Fibroblast of skin of abdomen (primary cell): ENCODE results near the gene FAM118A. TPM values are rescaled to one million over a fixed set of nuclear protein-coding genes. Genes with fewer than 3 reads are reported as not detected.
"Not testable (repeated sequence)": the region's sequence is repeated elsewhere in the genome, so short reads cannot be mapped to it uniquely, and the experiment has no call there.

Source experiments
- DNase-seq: peaks from one replicate; pipeline ENCODE4 v3.0.0-alpha.2; 2013
- polyA plus RNA-seq, 2 experiments: library from polyadenylated mRNA; unstranded; fragments of 120-200 nt; gene quantifications; one replicate each; pipeline ENCODE4 v1.2.1, GENCODE V29; 2013; ENCODE audit not compliant: insufficient read length in 2 of 2

FAM118A gene
- 18.9 TPM for polyA plus RNA-seq (2013, experiment 1 of 2; ENCODE audit: insufficient read length)
- polyA plus RNA-seq (2013, experiment 2 of 2; ENCODE audit: insufficient read length), result 22.0 TPM

GRCh38 chr22:45309422-45310227 lies at the start of gene FAM118A:
TSS of gene FAM118A (plus strand) at chr22:45309934. CDS start at chr22:45322380, 12,446 bp downstream.
- DNase-seq, result peak; percentile 92

GRCh38 chr22:45260395-45260759 lies 49.4 kb upstream of the FAM118A start:
- not testable (repeated sequence) for DNase-seq

DNA sequence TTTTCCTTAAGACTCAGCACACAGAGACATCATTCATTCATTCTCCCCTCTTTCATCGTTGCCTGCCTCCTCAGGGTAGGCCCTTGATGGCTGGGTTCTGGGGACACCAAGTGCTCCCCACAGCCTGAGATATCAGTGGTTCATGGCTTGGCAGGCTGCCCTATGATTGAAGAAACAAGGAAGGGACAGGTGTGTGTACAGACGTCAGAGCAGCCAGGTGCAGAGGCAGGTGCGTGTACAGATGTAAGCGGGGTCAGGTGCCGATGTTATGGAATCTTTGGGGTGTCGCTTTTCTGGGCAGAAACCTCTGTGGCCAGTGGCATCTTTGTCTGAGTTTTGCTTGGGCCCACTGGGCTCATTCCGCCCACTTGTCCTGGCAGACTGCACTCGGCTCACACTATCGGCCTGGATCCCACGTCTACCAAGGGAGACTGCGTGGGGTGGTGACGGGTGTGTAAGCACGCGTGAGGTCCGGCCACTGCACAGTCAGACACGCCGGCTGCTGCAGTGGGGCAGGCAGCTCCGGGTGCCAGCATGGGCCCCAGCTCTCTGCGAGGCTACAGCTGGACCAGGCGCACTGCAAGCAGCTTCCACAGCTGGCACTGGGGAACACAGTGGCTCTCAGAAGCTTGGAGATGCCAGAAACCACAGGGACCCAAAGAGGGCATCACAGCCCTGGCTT lies 48.2 kb upstream of the FAM118A start:
- DNase-seq, result no peak

DNA sequence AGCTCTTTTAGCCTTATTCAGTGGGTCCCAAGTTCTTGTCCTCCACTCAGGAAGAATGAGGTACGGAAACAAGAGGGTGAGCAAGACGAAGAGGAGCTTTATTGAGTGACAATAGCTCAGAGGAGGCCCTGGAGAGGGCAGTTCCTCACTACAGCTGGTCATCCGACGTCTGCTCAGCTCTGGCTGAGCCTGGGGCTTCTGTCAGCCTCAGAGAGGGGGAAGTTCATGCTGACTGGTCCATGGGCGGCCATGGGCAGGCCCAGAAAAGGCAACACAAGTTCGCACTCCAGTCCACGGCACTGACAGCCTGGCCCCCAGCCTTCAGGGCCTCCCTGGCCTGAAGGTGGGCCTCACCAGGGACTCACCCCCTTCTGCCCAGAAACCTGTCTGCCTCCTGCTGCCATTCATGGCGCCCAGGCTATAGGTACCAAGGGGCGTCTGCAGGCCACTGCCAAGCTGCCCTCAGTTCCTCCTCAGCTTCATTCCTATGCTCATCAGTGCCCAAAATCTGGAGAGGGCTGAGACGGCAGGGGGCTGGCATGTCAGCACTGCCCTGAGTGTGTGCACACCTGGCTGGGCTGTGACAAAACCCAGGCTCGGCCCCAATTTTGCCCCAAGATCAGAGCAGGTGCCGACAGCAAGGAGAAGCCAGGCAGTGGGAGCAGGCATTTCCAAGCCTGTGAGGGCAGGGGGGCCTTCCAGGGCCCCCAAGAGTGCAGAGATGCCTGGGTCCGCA lies 47.4 kb upstream of the FAM118A start:
- DNase-seq, result no peak

GRCh38 chr22:45262931-45263462 lies 46.7 kb upstream of the FAM118A start:
- no peak for DNase-seq

- peak; percentile 59 for DNase-seq
Measured at GRCh38 chr22:45263463-45264269, 46.1 kb upstream of the FAM118A start.

- no peak for DNase-seq
Measured at GRCh38 chr22:45265535-45265934, 44.2 kb upstream of the FAM118A start.

DNA sequence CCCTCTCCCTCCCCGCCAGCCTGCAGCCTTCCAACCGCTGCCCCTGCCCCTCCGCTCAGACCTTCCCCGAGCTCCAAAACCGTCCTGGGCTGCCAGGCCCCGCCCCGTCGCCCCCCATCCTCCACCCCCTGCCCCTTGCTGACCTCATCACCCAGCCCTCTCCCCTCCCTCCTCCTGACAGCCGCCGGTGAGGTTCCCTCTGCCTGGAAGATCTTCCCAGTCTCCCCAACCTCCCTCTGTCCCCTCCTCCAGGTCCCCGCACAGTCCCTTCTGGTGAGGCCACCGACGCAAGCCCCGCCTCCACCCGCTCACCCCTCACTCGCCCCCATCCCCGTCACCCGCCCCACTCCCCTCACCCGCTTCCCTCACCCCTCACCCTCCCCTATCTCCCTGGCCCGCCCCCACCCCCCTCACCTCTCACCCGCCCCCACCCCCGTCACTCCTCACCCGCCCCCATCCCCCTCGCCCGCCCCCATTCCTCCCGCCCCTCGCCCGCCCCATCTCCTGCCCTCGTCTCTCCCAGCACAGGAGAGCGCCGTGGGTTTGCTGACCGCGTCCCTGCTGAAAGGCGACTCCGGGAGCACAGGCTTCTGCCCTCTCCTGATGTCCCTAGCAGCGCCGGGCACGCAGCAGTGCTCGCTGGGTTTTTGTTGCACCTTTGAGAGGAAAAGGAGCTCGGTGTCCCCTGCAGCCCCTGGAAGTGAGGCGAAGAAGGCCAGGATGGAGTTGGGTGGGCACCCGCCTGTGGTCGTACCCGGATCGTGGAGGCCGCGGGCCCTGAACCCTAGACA lies 41.4 kb upstream of the FAM118A start:
- no peak for DNase-seq

- peak; percentile 73 for DNase-seq
Measured at GRCh38 chr22:45268958-45269844, 40.5 kb upstream of the FAM118A start.

- no peak for DNase-seq
Measured at GRCh38 chr22:45270095-45271020, 39.4 kb upstream of the FAM118A start.

- no peak for DNase-seq
Measured at GRCh38 chr22:45271667-45272201, 38.0 kb upstream of the FAM118A start.

- DNase-seq, result no peak
Measured at GRCh38 chr22:45272498-45272897, 37.2 kb upstream of the FAM118A start.

GRCh38 chr22:45273452-45274075 lies 36.2 kb upstream of the FAM118A start:
- no peak for DNase-seq

DNA sequence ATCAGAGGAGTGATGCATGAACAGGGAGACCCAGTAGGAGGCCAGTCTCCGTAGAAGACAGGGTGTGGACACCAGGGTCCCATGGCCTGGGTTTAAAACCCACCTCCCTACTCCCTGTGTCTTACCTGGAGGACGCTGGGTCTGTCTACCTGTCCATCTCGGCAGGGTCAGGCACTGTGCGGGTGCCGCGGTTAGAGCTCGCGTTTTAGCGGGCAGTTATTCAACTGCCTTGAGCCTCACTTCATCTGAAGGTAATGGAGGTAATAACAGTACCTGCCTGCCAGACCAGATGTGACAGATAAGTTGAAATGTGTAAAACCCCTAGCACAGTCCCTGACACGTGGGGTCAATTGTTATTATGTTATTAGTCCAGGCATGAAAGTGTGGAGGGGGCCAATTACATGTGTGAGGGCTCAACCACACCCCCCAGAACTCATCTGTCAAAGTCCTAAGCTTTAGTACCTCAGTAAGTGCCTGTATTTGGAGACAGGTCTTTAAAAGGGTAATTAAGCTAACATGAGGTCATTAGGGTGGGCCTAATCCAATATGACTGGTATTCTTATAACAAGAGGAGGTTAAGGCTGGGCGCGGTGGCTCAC lies 33.1 kb upstream of the FAM118A start:
- DNase-seq, result no peak

GRCh38 chr22:45277720-45278119 lies 32.0 kb upstream of the FAM118A start:
- DNase-seq, result not testable (repeated sequence)

DNA sequence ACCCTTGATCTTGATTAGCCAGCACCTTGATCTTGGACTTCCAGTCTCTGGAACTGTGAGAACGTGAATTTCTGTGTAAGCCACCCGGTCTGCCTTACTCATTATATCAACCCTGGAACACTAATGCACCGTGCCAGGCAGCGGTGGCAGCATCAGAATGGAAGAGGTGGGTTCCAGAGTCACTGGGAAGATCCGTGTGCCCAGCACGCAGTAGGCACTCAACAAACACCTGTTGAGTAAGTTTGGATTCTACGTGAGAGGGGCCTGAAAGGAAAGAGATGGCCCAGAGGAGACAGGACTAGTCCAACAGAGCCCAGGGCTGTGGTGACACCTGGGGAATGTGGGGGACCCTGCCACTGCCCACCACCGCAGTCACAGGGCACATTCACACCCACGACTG lies 31.6 kb upstream of the FAM118A start:
- no peak for DNase-seq

- no peak for DNase-seq
Measured at GRCh38 chr22:45280587-45280980, 29.1 kb upstream of the FAM118A start.

DNA sequence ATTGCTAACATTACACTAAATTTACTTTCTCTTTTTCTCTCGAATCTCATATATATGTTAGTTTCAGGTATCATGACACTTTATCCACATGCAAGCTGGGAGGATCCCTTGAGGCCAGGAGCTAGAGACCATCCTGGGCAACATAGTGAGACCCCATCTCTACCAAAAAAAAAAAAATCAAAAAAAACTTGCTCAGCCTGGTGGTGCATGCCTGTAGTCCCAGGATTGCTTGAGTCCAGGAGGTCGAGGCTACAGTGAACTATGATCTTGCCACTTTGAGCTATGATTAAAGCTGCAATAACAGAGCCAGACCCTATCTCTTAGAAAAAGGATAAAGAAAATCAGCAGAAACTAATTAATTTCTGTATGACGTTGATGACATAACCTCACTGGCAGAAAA lies 28.7 kb upstream of the FAM118A start:
- no peak for DNase-seq
